BLaER1 treated with 17β-estradiol and CSF1 and Interleukin-3, amounts not matched to agents 10 nM and 100 nM (cell line): ENCODE data around the gene C1QB.
"Not testable (repeated sequence)": the region's sequence is repeated elsewhere in the genome, so short reads cannot be mapped to it uniquely, and the experiment has no call there.

Experiments
- H3K27ac ChIP-seq, 11 experiments: shearing (Covaris generic); formaldehyde crosslinking; 2 replicates each; pipeline ENCODE4 v1.8.1; 2022
- H3K27me3 ChIP-seq, 11 experiments: shearing (Covaris generic); formaldehyde crosslinking; 2 replicates each; pipeline ENCODE4 v1.8.1; 2022
- H3K36me3 ChIP-seq, 11 experiments: shearing (Covaris generic); formaldehyde crosslinking; 2 replicates each; pipeline ENCODE4 v1.8.1; 2022
- H3K4me1 ChIP-seq, 10 experiments: shearing (Covaris generic); formaldehyde crosslinking; 2 replicates each; pipeline ENCODE4 v1.8.1; 2022
- H3K4me2 ChIP-seq, 11 experiments: shearing (Covaris generic); formaldehyde crosslinking; 2 replicates each; pipeline ENCODE4 v1.8.1; 2022
- H3K4me3 ChIP-seq, 10 experiments: shearing (Covaris generic); formaldehyde crosslinking; 2 replicates each; pipeline ENCODE4 v1.8.1; 2022
- H3K9ac ChIP-seq, 11 experiments: shearing (Covaris generic); formaldehyde crosslinking; 2 replicates each; pipeline ENCODE4 v1.8.1; 2022
- H3K9me3 ChIP-seq, 11 experiments: shearing (Covaris generic); formaldehyde crosslinking; replicated peaks in 1 of 11; 2 replicates each; pipeline ENCODE4 v1.8.1; 2022
- H4K20me1 ChIP-seq, 11 experiments: shearing (Covaris generic); formaldehyde crosslinking; 2 replicates each; pipeline ENCODE4 v1.8.1; 2022
- Cebpa-rat ChIP-seq, 11 experiments: shearing (Covaris generic); IDR thresholded peaks; 2 replicates each; pipeline ENCODE4 v1.8.1; 2022

Gene C1QB

DNA sequence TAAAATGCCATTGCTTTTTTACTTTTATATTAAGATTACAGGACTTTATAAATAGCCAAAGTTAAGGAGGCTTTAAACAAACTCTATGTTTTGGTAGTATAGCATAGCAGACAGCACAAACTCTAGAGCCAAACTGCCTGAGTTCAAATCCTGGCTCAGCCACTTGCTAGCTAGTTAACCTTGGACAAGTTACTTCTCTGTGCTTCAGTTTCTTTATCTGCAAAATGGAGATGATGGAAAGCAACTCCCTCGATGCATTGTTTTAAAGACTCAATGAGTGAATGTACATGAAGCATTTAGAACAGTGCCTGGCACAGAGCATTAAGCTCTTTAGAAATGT lies 21.3 kb downstream of the C1QB start:
- Histone ChIP-seq H3K27ac (no peak overlapping the region), H4K20me1 (peaks cover 0 to 10% (median 0%) of the 10 kb centered on the region in 11 experiments; a peak in 2 of 22 replicates), H3K4me1 (0 out of 20 replicates have a peak, but pooled peaks cover 0 to 5% (median 0%) of the 10 kb centered on the region in 10 experiments), H3K4me2 (no peak overlapping the region), H3K4me3 (no peak overlapping the region), H3K27me3 (no peaks in the 10 kb centered on the region), H3K9ac (no peak overlapping the region), H3K36me3 (no peaks in the 10 kb centered on the region), H3K9me3 (no peaks in the 10 kb centered on the region)
- TF ChIP-seq Cebpa-rat (IDR thresholded peaks at IDR 0.05), result no peak

- H3K4me2 ChIP-seq, H3K4me3 ChIP-seq: not testable (repeated sequence)
Measured at GRCh38 chr1:22676151-22676550, 23.1 kb downstream of the C1QB start.

DNA sequence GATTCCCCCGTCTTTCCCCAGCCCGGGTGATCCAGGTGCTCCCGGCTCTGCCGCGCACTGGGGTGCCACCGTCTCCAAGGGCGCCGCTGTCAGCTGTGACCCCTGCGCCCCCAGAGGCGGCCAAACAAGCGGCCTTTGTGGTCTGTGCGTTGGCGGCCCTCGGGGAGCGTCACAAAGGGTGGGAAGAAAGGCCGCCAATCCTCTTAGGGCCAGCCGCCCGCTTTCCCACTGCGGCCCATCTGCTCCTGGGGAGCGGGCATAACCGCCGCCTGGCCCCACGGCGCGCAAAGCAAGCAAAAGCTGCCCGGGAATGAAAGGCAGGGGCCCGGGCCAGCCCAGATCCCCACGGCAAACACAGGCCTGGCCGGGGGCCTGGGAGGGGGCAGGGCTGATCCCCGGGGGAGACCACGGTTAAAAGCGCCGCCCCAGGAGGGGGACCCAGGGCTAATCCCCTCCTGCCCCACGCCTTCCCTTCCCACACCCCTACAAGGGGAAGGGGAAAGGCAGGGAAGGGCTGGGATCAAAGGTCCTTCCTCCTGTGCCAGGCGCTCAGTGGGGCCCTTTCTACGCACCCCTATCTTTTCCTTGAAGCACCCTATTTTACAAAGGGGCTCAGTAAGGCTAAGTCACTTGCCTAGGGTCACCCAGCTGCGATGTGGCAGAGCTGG lies 24.0 kb downstream of the C1QB start:
- Histone ChIP-seq H3K9ac (no peak overlapping the region), H3K4me2 (no peak overlapping the region), H3K36me3 (no peaks in the 10 kb centered on the region), H4K20me1 (peaks cover 0 to 10% (median 0%) of the 10 kb centered on the region in 11 experiments; a peak in 2 of 22 replicates), H3K4me3 (no peak overlapping the region), H3K4me1 (0 out of 20 replicates have a peak, but pooled peaks cover 0 to 5% (median 0%) of the 10 kb centered on the region in 10 experiments), H3K9me3 (no peaks in the 10 kb centered on the region), H3K27me3 (no peaks in the 10 kb centered on the region), H3K27ac (no peak overlapping the region)
- TF ChIP-seq Cebpa-rat (IDR thresholded peaks at IDR 0.05), result no peak

More at GRCh38 chr1:22676151-22676550, 23.1 kb downstream of the C1QB start:
- not testable (repeated sequence) for H3K4me1 ChIP-seq, H3K27ac ChIP-seq, H3K9ac ChIP-seq, H3K36me3 ChIP-seq, H3K27me3 ChIP-seq, H3K9me3 ChIP-seq, H4K20me1 ChIP-seq

DNA sequence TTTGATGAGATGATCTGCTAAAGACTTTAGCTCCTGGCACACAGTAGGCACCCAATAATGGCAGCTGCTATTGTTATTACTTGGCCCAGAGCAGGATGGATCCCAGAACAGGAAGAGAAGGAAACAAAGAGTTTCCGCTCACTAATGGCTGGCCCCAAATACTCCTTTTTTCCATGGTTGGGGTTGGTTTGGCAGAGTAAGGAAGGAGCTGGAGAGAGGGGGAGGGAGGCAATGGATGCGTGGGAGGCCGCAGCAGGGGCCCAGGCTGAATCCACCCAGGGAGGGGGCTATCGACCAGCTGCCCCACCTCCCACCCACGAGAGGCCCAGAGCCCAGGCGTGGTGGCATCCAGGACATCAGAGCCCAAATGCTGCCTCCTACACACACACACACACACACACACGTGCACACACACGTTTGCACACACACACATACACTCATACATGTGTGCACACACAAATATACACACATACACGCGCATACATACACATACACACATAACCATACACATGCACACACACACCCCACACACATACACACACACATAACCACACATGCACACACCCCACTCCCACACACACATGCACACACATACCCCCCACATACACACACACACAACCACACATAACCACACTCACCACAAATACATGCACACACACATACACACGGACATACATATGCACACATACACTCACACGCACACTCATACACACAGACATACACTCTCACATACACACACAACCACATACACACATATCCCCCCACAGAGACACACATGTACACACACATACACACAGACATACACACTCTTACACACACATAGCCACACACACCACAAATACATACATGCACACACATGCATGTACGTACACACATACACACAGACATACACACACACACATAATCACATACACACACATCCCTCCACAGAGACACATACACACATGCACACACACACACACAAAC lies 25.2 kb downstream of the C1QB start:
- Histone ChIP-seq H3K36me3 (no peaks in the 10 kb centered on the region), H3K9ac (no peak overlapping the region), H3K4me1 (0 out of 20 replicates have a peak, but pooled peaks cover 0 to 5% (median 0%) of the 10 kb centered on the region in 10 experiments), H3K4me3 (no peak overlapping the region), H3K27me3 (no peaks in the 10 kb centered on the region), H3K4me2 (no peak overlapping the region), H3K27ac (no peak overlapping the region), H3K9me3 (no peaks in the 10 kb centered on the region), H4K20me1 (peaks cover 0 to 14% (median 0%) of the 10 kb centered on the region in 11 experiments; a peak in 2 of 22 replicates)
- no peak for TF ChIP-seq Cebpa-rat (IDR thresholded peaks at IDR 0.05)

- no peak overlapping the region for H3K4me3 ChIP-seq
- H3K36me3 ChIP-seq, result no peaks in the 10 kb centered on the region
- 0 out of 22 replicates have a peak, but pooled peaks cover 0 to 18% (median 0%) of the 10 kb centered on the region in 11 experiments for H4K20me1 ChIP-seq
- H3K9ac ChIP-seq, result no peak overlapping the region
- H3K27ac ChIP-seq, result no peak overlapping the region
- H3K4me1 ChIP-seq, result no peaks in the 10 kb centered on the region
- TF ChIP-seq Cebpa-rat (IDR thresholded peaks at IDR 0.05), result no peak
- H3K9me3 ChIP-seq, result no peaks in the 10 kb centered on the region
- H3K4me2 ChIP-seq, result no peak overlapping the region
- H3K27me3 ChIP-seq, result no peaks in the 10 kb centered on the region
Measured at GRCh38 chr1:22680726-22681125, 27.7 kb downstream of the C1QB start.

GRCh38 chr1:22681556-22682276 lies 28.7 kb downstream of the C1QB start:
- Histone ChIP-seq H3K4me3 (no peak overlapping the region), H3K27me3 (no peaks in the 10 kb centered on the region), H4K20me1 (0 out of 22 replicates have a peak, but pooled peaks cover 0 to 20% (median 0%) of the 10 kb centered on the region in 11 experiments), H3K4me1 (no peaks in the 10 kb centered on the region), H3K4me2 (no peak overlapping the region), H3K9ac (no peak overlapping the region), H3K27ac (no peak overlapping the region), H3K36me3 (no peaks in the 10 kb centered on the region), H3K9me3 (no peaks in the 10 kb centered on the region)
- no peak for TF ChIP-seq Cebpa-rat (IDR thresholded peaks at IDR 0.05)

DNA sequence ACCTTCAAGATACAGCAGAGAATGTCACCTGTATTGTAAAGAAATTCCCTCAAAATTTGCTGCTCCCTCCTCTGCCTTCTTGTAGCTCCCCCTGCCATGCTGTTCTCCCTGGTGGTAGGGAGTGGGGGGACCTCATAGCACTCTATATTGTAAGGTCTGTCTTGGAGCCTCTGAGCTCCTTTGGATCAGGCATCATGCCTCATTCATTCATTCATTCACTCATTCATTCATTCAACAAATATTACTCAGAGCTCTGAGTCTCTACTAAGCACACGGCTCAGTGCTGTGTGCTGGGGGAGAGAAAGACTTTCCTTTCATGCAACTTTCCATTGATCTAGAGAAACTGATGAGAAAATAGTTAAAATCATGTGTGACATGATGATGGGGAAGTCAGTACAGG lies 30.5 kb downstream of the C1QB start:
- Histone ChIP-seq H3K4me3 (no peak overlapping the region), H3K27me3 (no peaks in the 10 kb centered on the region), H3K27ac (no peak overlapping the region), H3K9ac (no peak overlapping the region), H3K36me3 (no peaks in the 10 kb centered on the region), H4K20me1 (0 out of 22 replicates have a peak, but pooled peaks cover 0 to 20% (median 0%) of the 10 kb centered on the region in 11 experiments), H3K4me2 (no peak overlapping the region), H3K4me1 (peaks cover 0 to 2% (median 0%) of the 10 kb centered on the region in 10 experiments; a peak in 1 of 20 replicates), H3K9me3 (no peaks in the 10 kb centered on the region)
- no peak for TF ChIP-seq Cebpa-rat (IDR thresholded peaks at IDR 0.05)

DNA sequence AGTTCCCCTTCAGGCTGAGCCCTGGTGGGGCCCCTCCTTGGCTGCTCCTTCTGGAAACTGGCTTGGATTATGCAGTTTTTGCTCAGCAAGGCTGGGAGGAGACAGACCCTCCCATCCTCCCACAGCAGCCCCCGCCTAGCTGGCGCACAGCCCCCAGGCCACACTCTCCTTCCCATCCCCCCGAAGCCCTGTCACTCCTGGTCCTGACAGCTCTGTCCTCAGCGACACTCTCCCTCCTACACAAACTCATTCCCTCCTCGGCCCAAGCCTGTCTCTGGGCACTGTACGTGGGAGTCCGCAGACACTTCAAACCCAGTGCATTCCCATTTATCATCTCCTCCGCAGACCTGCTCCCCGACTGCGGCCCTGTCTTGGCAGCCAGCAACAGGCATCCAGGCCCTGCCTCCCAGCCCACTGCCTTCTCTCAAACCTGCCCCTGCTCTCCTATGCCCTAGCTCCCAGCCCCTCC lies 32.6 kb downstream of the C1QB start:
- Histone ChIP-seq H3K27me3 (no peaks in the 10 kb centered on the region), H3K4me1 (peaks cover 0 to 5% (median 0%) of the 10 kb centered on the region in 10 experiments; a peak in 1 of 20 replicates), H3K9me3 (no peaks in the 10 kb centered on the region), H3K9ac (no peak overlapping the region), H4K20me1 (0 out of 22 replicates have a peak, but pooled peaks cover 0 to 20% (median 0%) of the 10 kb centered on the region in 11 experiments), H3K4me2 (no peak overlapping the region), H3K36me3 (no peaks in the 10 kb centered on the region), H3K27ac (no peak overlapping the region), H3K4me3 (no peak overlapping the region)
- TF ChIP-seq Cebpa-rat (IDR thresholded peaks at IDR 0.05), result no peak
